Activated naive CD4-positive, alpha-beta T cell treated with anti-CD3 and anti-CD28 coated beads, Interleukin-2, amount 10 ng/mL, durations not matched to agents 7 days and 5 days (primary cell): ENCODE results near the gene CXCL8.

Experiments used
- CTCF ChIA-PET: fragments of 350-600 bp; sonication (Branson Sonifier 250); formaldehyde crosslinking; loops from one replicate; lab custom pipeline; 2021; ENCODE audit warnings: antibody characterized with exemption; lab: Charles Lee
- DNase-seq: peaks from one replicate; pipeline ENCODE4 v3.0.0-alpha.2; 2020
- H3K27ac Mint-ChIP-seq: one replicate; pipeline ENCODE4 v1.8.0; 2021; ENCODE audit warnings: mild to moderate bottlenecking, moderate library complexity, mixed read lengths
- H3K27me3 Mint-ChIP-seq: one replicate; pipeline ENCODE4 v1.8.0; 2021; ENCODE audit warnings: mild to moderate bottlenecking, mixed read lengths
- H3K36me3 Mint-ChIP-seq: one replicate; pipeline ENCODE4 v1.8.0; 2021; ENCODE audit warnings: mixed read lengths
- H3K4me1 Mint-ChIP-seq: one replicate; pipeline ENCODE4 v1.8.0; 2021; ENCODE audit warnings: mixed read lengths
- H3K4me3 Mint-ChIP-seq: one replicate; pipeline ENCODE4 v1.8.0; 2021; ENCODE audit warnings: mild to moderate bottlenecking, moderate library complexity, mixed read lengths
- H3K9me3 Mint-ChIP-seq: one replicate; pipeline ENCODE4 v1.8.0; 2021; ENCODE audit warnings: mixed read lengths

The CXCL8 gene

DNA sequence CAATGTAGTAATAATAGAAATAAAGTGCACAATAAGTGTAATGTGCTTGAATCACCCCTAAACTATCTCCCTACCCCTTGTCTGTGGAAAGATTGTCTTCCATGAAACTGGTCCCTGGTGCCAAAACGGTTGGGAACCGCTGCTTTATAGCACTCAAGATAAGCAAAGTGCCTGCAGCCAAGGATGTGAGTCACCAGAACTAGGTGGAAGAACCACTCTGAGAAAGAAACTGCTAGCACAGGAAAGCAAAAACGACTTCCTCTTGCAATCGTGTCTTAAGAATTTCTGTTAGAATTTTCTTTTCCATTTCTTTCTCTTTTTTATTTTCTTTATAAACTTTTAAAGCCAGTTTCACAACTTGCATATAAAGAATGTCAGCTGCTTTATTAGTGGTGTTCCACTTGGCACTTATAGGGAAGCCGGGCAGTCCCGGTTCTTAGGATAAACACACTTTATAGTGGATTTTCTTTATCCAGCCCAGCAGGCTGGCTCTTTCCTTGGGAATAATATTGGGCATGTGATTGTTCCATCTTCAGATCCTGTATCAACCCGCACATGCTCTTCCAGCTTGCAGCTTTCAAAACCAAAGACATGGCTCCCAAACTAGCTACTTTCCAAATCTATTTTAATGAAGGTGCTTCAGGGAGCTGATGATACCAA is 32.3 kb upstream of the CXCL8 start:
- Mint-ChIP-seq H3K36me3 (no peaks in the 10 kb centered on the region), H3K4me3 (no peak overlapping the region), H3K9me3 (no peaks in the 10 kb centered on the region), H3K27me3 (no peaks in the 10 kb centered on the region), H3K27ac (no peak overlapping the region), H3K4me1 (no peaks in the 10 kb centered on the region)
- DNase-seq = no peak
- CTCF ChIA-PET = interaction anchor here (1.2 kb wide), 1 partner anchor 22 kb away, joined by 3 read pairs; no protein-coding TSS in a partner anchor

GRCh38 chr4:73709451-73710033 is 30.8 kb upstream of the CXCL8 start:
- H3K27ac Mint-ChIP-seq = no peak overlapping the region
- H3K27me3 Mint-ChIP-seq = no peaks in the 10 kb centered on the region
- H3K4me1 Mint-ChIP-seq = no peaks in the 10 kb centered on the region
- CTCF ChIA-PET = no interaction called here
- H3K4me3 Mint-ChIP-seq = no peak overlapping the region
- DNase-seq = no peak
- no peaks in the 10 kb centered on the region for H3K36me3 Mint-ChIP-seq
- no peaks in the 10 kb centered on the region for H3K9me3 Mint-ChIP-seq

DNA sequence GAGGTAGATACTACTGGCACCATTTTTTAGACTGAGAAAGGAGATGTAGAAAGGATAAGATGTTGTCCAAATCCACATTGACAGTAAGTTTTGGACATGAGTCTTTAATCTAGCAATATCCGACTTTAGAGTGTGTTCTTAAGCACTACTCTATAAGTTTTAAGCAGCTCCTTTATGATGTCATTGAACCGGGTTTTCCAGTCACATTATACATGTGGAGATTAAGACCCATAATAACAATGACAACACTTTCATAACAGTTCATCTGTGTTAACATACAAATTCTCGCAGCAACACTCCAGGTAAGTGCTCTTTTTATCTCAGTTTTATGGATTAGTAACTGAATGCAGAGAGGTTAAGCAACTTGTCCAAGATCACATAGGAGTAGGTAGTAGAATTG is 30.3 kb upstream of the CXCL8 start:
- CTCF ChIA-PET = no interaction called here
- no peak for DNase-seq
- Mint-ChIP-seq H3K27me3 (no peaks in the 10 kb centered on the region), H3K4me1 (no peaks in the 10 kb centered on the region), H3K4me3 (no peak overlapping the region), H3K36me3 (no peaks in the 10 kb centered on the region), H3K9me3 (no peaks in the 10 kb centered on the region), H3K27ac (no peak overlapping the region)

GRCh38 chr4:73711989-73712388 is 28.4 kb upstream of the CXCL8 start:
- Mint-ChIP-seq H3K36me3 (no peaks in the 10 kb centered on the region), H3K4me3 (no peak overlapping the region), H3K27me3 (no peaks in the 10 kb centered on the region), H3K27ac (no peak overlapping the region), H3K4me1 (no peaks in the 10 kb centered on the region), H3K9me3 (no peaks in the 10 kb centered on the region)
- no peak for DNase-seq
- CTCF ChIA-PET = no interaction called here

GRCh38 chr4:73713650-73714049 is 26.7 kb upstream of the CXCL8 start:
- H3K27me3 Mint-ChIP-seq = no peaks in the 10 kb centered on the region
- no peaks in the 10 kb centered on the region for H3K4me1 Mint-ChIP-seq
- H3K4me3 Mint-ChIP-seq = no peak overlapping the region
- CTCF ChIA-PET = no interaction called here
- no peak overlapping the region for H3K27ac Mint-ChIP-seq
- H3K36me3 Mint-ChIP-seq = no peaks in the 10 kb centered on the region
- H3K9me3 Mint-ChIP-seq = no peaks in the 10 kb centered on the region
- no peak for DNase-seq

DNA sequence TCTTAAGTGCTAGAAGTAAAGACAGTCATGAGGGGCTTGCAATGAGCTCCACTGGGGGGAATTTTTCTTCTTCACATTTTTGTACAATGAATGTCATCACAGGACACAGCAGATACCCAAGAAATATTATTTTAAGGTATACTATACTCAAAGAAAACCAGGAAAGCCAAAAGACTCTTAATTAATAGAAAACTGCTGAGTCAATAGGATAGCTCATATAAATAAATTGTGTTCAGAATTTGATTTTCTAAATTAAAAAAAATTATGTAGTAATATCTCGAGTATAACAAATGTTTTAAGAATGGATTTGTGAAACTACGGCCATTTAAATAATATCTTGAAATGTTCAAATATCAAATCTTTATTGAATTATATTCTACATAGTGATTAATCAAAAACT is 25.7 kb upstream of the CXCL8 start:
- no peak overlapping the region for H3K27ac Mint-ChIP-seq
- no peaks in the 10 kb centered on the region for H3K36me3 Mint-ChIP-seq
- no peak overlapping the region for H3K4me3 Mint-ChIP-seq
- CTCF ChIA-PET = interaction anchor here (1.1 kb wide), 1 partner anchor 13 kb away, joined by 3 read pairs; no protein-coding TSS in a partner anchor
- no peaks in the 10 kb centered on the region for H3K4me1 Mint-ChIP-seq
- H3K27me3 Mint-ChIP-seq = no peaks in the 10 kb centered on the region
- H3K9me3 Mint-ChIP-seq = no peaks in the 10 kb centered on the region
- no peak for DNase-seq

GRCh38 chr4:73715659-73716058 is 24.7 kb upstream of the CXCL8 start:
- H3K9me3 Mint-ChIP-seq = no peaks in the 10 kb centered on the region
- H3K4me3 Mint-ChIP-seq = no peak overlapping the region
- H3K36me3 Mint-ChIP-seq = no peaks in the 10 kb centered on the region
- no peaks in the 10 kb centered on the region for H3K4me1 Mint-ChIP-seq
- CTCF ChIA-PET = interaction anchor here (1.1 kb wide), 1 partner anchor 12 kb away, joined by 3 read pairs; no protein-coding TSS in a partner anchor
- no peak for DNase-seq
- H3K27me3 Mint-ChIP-seq = no peaks in the 10 kb centered on the region
- H3K27ac Mint-ChIP-seq = no peak overlapping the region

- CTCF ChIA-PET = no interaction called here
- no peaks in the 10 kb centered on the region for H3K27me3 Mint-ChIP-seq
- no peak for DNase-seq
- no peak overlapping the region for H3K4me3 Mint-ChIP-seq
- H3K9me3 Mint-ChIP-seq = no peaks in the 10 kb centered on the region
- H3K4me1 Mint-ChIP-seq = no peaks in the 10 kb centered on the region
- no peak overlapping the region for H3K27ac Mint-ChIP-seq
- no peaks in the 10 kb centered on the region for H3K36me3 Mint-ChIP-seq
Observed at GRCh38 chr4:73718375-73719373, 21.7 kb upstream of the CXCL8 start.

DNA sequence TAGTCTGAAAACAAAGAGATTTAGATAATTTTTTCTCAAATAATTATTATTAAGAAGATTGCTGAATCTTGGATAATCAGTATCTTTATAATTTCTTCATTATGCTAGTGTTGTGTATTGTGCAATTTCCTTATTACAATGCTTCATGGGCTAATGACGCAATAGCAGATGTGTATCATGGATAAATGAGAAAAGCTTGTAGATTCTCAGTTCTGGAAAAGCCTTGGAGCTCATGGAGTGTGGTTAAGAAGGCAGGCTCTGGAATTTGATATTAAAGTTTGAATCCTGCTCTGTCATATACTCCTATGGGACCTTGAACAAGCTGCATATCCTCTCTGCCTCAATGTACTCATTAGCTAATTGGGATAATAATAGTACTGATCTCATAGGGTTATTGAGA is 18.9 kb upstream of the CXCL8 start:
- Mint-ChIP-seq H3K9me3 (no peaks in the 10 kb centered on the region), H3K27ac (no peak overlapping the region), H3K27me3 (no peaks in the 10 kb centered on the region), H3K4me1 (no peaks in the 10 kb centered on the region), H3K36me3 (no peaks in the 10 kb centered on the region), H3K4me3 (no peak overlapping the region)
- CTCF ChIA-PET = no interaction called here
- DNase-seq = no peak

DNA sequence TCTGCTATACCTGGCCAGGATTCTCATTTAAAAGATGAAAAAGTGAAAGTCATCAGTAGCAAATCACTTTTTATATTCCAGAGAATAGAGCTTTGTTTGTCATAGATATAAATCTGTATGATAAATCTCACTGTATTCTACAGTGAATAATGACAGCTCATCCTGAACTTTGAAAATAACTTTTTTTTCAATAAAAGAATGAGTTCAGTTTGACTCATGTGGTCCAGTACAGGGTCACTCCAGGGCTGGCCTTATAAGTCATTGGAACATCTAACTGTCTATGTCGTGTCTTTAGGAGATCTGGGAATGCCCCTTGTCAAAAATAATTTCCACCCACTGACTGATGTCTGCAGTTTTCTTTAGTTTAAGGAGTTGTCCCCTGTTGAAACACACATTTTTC is 18.5 kb upstream of the CXCL8 start:
- H3K9me3 Mint-ChIP-seq = no peaks in the 10 kb centered on the region
- CTCF ChIA-PET = no interaction called here
- H3K27me3 Mint-ChIP-seq = no peaks in the 10 kb centered on the region
- H3K27ac Mint-ChIP-seq = no peak overlapping the region
- no peak for DNase-seq
- H3K36me3 Mint-ChIP-seq = no peaks in the 10 kb centered on the region
- no peaks in the 10 kb centered on the region for H3K4me1 Mint-ChIP-seq
- no peak overlapping the region for H3K4me3 Mint-ChIP-seq

GRCh38 chr4:73723023-73723422 is 17.3 kb upstream of the CXCL8 start:
- H3K27me3 Mint-ChIP-seq = no peaks in the 10 kb centered on the region

DNA sequence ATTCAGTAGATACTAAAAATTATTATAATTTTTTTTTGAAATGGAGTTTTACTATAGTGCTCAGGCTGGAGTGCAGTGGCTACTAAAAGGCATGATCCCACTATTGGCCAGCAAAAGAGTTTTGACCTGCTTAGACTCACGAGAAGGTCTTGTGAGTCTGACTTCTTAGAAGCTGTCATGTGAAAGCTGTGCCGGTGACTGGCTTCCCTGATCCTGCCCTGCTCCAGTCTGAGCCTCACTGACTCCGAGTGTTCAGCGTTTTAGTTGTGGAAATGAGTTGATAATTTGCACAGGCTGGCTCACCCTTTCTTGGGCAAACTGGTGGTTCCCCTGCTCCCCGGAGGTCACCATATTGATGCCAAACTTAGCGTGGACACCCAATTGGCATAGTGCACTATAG is 16.4 kb upstream of the CXCL8 start:
- H3K4me1 Mint-ChIP-seq = no peaks in the 10 kb centered on the region
- CTCF ChIA-PET = no interaction called here
- DNase-seq = no peak
- no peak overlapping the region for H3K27ac Mint-ChIP-seq
- H3K36me3 Mint-ChIP-seq = no peaks in the 10 kb centered on the region
- no peaks in the 10 kb centered on the region for H3K27me3 Mint-ChIP-seq
- no peaks in the 10 kb centered on the region for H3K9me3 Mint-ChIP-seq
- H3K4me3 Mint-ChIP-seq = no peak overlapping the region

More at GRCh38 chr4:73723023-73723422, 17.3 kb upstream of the CXCL8 start:
- H3K36me3 Mint-ChIP-seq = no peaks in the 10 kb centered on the region
- H3K9me3 Mint-ChIP-seq = no peaks in the 10 kb centered on the region
- H3K27ac Mint-ChIP-seq = no peak overlapping the region
- DNase-seq = no peak
- CTCF ChIA-PET = no interaction called here
- no peaks in the 10 kb centered on the region for H3K4me1 Mint-ChIP-seq
- H3K4me3 Mint-ChIP-seq = no peak overlapping the region

DNA sequence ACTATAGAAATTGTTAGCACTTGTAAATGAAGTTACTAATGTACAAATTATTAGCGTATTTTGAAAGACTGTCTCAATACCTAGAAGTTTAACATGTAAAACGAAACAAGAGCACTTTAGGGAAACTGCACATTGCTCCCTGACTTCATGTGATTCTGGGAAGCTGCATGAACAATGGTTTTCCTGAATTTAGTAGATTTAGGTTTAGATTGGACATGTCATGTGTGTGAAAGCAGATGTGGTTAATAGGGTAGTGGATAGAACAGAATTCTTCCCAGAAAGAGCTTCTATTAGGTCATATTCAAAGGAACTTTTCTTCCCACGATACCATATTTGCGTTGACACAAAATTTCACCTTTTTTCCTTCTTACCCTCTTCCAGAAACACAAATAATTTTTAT is 14.9 kb upstream of the CXCL8 start:
- CTCF ChIA-PET = no interaction called here
- no peak for DNase-seq
- H3K4me1 Mint-ChIP-seq = no peaks in the 10 kb centered on the region
- H3K36me3 Mint-ChIP-seq = no peaks in the 10 kb centered on the region
- no peak overlapping the region for H3K4me3 Mint-ChIP-seq
- no peak overlapping the region for H3K27ac Mint-ChIP-seq
- H3K9me3 Mint-ChIP-seq = no peaks in the 10 kb centered on the region
- H3K27me3 Mint-ChIP-seq = no peaks in the 10 kb centered on the region

- DNase-seq = no peak
- H3K9me3 Mint-ChIP-seq = no peaks in the 10 kb centered on the region
- no peak overlapping the region for H3K4me3 Mint-ChIP-seq
- H3K4me1 Mint-ChIP-seq = no peaks in the 10 kb centered on the region
- no peaks in the 10 kb centered on the region for H3K36me3 Mint-ChIP-seq
- no peaks in the 10 kb centered on the region for H3K27me3 Mint-ChIP-seq
- H3K27ac Mint-ChIP-seq = no peak overlapping the region
- CTCF ChIA-PET = no interaction called here
Observed at GRCh38 chr4:73725985-73726384, 14.4 kb upstream of the CXCL8 start.
